Amniotic epithelial cell (primary cell): ENCODE results near the gene ELMO1.

Source experiments
- DNase-seq: peaks from one replicate; pipeline ENCODE4 v3.0.0-alpha.2; 2010; ENCODE audit warnings: low read depth

Gene ELMO1

DNA sequence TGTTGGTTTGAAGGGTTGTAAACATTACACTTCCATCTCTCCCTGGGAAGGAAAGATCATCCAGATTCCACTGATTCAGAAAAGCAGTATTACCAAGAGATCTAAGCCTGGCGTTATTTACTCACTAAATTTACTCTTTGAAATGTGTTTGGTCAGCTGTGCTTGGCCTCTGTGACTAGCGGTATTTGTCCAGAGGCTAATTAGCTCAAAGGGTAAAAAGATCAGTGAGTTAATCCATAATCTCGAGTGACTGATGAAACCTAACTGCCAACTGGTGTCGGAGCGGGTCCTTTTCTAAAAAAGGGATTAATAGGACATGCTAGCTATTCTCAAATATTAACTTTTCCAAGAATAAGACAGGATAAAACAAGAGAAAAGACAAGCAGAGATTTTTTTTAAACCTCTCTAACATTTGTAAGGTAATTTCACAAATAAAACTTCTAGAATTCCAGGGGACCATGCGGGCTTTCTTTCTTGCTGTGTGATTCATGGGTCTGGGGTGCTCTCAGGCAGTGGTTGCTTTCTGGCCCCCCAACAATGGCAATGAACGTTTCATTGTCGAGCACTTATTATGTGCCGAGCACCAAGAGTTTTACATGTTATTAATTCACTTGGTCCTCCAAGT, 477.0 kb downstream of the ELMO1 start:
- DNase-seq: no peak

DNA sequence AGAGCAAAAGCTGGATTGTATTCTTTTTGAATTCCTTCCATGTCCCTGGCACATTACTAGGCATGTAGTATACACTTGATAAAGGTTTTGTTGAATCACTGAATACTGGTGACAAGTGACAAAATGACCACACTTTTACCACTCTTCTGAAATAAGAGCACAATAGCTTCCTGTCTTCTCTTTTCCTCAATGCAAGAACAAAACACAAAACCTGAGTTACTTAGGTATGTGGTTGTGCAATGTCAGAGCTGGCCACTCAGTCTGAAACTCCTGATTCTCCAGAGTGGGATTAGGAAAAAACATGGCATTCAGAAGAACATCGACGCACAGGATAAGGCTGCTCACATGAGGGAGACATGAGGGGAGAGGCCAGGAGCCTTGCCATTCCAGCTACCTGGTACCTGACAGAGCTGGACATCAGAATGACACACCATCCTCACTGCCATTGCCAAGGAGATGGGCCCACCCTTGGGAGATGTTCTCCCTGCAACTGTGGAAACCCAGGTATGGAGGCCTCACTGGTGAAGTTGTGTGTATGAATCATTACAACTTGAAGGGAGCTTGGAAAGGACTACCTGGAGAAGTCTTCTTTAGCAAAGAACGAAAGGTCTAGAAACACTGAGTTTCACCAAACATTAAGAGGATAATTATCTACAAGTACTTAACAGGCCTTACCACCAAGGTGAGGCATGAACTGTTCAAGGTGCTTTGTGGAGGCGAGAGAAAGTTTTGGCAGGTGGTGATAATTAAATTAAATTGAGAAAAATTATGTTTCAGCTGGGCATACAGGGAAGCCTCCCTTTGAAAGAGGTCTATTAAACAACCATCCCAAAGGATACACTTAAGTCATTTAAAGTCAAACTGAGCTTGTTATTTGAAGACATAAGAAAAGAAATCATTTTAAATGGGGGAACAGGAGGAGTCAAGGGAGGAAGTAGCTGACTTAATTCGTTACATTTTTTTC, 477.8 kb downstream of the ELMO1 start:
- DNase-seq: no peak

DNA sequence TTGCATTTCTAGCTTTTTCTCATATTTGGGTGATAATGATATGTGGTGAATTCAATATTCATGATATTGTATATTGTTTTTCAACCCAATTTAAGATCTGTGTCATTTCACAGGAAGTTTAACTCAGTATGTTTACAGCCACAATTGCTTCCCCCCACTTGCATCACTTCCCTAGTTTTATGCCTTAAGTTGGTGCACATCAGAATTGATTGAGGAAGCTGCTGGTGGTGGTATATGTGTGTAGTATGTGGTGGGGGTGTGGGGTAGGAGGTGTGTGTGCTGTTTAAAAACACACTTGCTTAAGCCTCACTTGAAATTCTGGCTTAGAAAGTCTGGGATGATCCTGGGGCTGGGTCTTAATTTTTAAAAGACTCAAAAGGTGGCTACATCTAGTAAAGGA, 479.3 kb downstream of the ELMO1 start:
- no peak for DNase-seq

DNA sequence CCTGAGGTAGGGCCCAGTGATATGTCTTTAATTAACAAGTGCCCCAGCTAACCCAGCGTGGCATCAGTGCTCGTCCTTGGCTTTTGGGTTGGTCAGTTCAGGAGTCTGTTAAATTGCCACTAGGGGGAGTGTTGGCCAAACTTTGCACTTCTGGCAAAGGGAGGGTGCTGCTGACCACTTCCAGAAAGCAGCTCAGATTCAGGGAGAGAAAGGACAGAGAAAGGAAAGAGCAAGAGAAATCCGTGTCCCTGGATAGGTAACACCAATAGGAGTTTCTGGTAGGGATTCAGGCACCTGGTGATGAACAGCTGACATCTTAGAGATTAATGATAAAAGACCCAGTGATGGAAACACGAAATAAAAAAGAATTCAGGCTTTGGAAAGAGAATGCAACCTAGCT, 481.3 kb downstream of the ELMO1 start:
- DNase-seq: peak; percentile 52

DNA sequence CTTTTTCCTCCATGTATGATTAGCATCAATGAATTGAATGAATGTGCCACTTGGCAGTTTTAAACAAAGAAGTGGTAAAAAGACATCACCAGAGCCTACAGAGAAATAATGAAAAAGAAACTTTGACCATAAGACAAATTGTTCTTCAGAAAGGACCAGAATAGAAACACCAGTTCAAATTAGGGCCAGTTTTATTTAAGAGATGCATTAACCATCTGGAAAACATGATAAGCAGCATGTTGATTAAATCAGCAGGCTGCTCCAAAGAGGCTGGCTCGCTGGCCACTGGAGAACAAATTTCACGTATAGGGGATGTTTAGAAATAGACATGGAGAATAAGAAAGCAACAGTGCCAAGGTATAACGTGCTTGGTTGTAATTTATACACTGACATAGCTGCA, 482.0 kb downstream of the ELMO1 start:
- no peak for DNase-seq

DNA sequence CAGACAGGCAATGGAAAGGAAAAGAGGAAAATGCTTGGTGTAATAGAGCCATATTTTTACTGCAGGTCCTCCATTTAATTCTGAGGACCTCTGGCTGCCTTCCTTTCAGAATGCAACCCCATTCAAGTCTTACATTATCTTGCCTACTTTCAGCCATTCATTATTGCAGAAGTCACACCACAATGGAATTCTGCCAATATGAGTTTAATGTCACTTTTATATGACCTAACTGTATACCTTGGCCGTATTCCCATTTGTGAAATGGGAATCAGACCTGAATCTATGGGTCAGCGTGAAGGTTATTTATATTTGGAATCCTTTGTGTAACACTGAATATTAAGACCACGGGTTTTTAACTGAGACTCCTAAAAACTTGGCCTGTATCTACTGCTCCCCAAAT, 482.6 kb downstream of the ELMO1 start:
- DNase-seq: no peak

DNA sequence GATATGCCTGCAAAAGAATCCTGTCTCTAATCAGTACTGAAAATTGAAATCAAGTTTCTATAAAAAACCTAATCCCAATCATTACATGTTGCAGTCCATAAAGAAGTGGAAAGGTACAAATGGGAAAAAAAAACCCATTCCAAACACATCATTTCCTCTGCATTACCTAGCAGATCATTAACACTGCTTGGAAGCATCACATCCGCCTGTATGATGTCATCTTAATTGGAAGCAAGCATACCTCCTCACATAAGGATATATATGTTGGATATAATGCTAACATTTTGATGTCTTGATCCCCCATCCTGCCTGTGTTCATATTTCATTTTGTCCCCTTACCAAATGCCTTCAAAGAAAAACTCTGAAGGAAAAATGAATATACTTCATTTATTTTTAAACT, 483.0 kb downstream of the ELMO1 start:
- DNase-seq: no peak

DNA sequence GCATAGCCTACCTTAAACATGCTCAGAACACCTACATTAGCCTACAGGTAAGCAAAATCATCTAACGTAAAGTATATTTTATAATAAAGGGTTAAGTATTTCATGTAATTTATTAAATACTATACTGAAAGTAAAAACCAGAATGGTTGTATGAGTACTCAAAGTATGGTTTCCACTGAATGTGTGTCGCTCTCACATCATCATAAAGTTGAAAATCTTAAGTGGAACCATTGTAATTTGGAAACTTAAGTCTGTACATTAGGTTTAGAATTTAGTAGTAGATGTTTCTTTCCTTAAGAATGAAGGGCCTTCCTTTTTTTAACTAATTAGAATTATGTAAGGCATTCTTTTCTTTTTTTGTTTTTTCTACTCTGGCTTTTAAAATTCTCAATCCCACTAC, 484.4 kb downstream of the ELMO1 start:
- DNase-seq: no peak

DNA sequence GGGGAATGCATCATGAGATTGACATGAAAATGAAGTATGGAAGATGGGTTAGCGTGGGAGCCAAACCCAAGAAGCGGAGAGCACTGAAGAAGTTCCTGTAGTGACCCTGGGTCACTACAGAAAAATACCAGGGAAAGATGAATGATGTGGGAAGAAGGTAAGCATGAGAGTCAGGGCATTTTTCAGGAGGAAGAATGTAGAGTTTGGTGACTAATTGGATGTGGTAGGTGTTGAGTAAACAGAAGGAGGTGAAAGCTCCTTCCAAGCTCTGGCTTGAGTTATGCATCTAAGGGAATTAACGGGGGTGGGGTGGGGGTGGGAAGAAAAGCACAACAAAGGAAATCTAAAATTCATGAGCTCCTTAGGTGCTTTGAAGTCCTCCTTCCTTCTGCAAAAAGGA, 486.3 kb downstream of the ELMO1 start:
- DNase-seq: peak; percentile 10

DNA sequence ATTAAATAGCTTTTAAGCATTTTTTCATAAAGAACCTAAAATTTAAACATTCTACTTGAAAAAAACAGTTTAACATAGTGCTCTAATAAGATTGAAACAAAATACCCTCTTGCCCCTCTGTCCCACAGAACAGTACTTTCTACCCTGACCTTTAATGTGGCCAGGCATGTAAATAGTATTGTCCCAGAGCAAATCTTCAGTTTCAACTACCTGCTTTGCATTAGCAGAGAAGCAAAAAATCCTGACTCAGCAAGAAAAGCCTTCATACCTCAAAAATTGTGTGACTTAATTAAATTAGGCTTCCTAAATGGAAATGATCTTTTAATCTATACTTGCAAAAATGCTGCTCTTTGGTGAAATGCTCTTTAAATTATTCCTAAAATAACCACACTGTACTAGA, 487.0 kb downstream of the ELMO1 start:
- no peak for DNase-seq

DNA sequence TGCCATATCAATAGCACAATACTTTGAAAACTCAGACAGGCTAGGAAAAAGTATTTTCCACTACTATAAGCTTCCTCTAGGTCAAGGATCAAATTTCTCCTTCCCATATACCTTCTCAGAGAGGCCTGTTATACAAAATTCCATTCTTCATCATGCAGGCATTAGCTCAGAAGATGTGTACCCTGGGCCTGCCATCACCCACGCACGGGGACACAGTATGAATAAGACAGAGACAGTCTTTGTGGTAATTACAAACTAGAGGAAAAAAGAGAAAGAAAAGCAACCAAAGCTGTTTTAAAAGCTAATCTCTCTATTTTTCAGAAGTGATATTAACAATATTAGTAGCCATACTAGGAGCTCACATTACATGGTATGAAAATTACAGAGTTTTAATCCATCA, 487.6 kb downstream of the ELMO1 start:
- DNase-seq: no peak

DNA sequence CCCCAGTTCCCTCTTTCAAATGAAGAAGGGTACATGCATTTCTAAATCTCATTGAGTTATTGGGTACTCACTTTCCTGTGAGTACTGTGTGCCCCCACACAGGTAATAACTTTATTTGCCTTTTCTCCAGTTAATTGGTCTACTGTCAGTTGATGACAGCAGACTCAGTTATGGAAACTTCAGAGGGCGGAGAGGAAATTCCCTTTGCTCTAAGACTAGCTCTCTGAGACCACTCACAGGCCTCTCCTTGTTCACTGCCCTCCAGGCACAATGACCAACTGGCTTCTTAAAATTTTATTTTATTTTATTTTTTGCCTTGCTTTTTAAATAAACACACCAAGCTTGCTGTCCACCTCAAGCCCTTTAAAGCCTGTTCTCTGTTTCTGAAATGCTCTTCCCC, 488.6 kb downstream of the ELMO1 start:
- DNase-seq: no peak

DNA sequence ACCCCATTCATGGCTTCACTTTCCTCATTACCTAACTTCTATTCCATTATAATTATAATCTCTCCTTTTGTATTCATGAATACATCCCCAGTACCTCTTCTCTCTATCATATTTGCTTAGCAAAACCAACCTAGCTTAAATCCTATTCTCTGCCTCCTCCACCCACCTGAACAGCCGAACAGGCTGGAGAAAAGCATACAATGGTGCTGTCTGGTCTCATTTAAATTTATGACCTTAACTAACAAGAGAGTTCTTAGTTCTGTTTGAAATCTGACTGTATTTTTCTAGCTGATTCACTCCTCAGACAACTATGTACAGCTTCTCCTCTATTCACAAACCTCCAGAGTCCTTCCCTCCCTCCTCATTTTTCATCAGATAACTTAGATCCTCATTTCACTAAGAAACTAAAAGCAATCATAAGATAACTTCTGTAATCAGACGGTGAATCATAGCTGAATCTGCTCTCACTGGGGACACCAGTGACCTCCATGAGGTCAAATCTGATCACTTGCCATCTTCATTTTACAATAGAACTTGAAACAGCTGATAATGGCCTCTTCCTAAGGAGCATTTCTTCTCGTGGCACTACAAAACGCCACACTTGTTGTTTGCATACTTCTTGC, 490.4 kb downstream of the ELMO1 start:
- no peak for DNase-seq

DNA sequence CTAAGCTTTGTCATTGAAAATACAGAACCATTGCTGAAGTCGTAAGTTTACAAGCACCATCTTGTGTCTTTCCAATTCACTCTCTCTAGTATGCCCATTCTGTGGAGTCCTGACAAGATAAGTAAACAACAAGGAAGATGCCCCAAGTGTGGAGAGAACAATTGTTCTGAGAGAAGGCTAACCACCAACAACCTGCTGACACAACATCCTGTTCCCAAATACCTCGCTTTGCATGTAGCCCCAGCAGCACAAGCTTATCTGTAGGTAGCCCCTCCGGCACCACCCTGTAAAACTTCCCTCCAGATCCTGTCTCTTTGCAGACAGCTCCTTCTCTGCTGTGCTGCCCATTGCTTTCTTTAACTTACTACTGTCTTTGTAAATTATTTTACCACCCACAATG, 491.0 kb downstream of the ELMO1 start:
- DNase-seq: no peak

DNA sequence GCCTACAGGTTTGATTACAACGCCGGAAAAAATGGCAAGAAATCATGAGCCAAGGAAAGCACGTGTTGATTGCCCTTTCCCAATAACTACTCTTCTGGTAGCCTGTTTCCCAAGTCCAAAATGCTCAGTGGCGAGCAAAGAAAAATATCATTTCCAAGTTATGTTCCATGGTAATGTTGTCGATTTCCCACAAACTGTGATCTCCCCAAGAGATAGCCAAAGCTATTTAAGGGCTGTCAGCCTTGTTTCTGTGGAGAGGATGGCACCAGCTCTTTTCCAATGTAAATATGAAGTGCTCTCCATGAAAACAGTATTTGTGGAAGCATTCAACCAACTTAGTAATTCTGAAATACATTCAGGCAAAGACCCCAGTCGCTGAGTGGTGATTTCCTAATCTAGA, 491.9 kb downstream of the ELMO1 start:
- no peak for DNase-seq

DNA sequence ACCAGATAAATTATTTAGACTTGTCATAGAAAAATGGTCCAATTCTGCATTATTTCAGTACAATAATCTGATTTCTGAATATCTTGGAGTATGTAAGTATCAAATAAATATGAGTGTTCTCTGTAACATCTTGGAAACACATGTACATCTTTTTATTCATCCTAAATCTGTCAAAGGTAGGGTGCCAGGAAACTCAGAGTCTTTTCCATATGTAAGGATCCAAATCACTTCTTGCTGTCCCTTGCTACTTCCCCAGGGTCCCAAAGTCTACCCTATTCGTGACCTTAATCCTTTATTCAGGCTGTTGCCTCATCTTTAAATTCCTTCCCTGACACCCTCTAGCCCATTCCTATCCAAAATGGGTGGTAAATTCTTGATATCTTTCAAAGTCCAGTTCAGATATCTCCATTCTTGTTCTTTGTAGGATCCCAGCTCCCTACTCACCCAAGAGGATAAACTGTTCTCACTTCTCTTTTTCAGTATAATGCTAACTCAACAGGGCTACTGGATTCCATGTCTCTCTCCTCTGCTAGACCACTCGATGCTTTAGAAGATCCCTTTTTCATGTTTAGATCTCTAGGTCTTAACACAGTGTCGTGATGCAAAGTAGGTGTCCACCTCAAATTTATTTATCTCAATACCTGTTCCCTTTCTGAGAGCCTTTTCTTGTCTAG, 493.1 kb downstream of the ELMO1 start:
- no peak for DNase-seq

DNA sequence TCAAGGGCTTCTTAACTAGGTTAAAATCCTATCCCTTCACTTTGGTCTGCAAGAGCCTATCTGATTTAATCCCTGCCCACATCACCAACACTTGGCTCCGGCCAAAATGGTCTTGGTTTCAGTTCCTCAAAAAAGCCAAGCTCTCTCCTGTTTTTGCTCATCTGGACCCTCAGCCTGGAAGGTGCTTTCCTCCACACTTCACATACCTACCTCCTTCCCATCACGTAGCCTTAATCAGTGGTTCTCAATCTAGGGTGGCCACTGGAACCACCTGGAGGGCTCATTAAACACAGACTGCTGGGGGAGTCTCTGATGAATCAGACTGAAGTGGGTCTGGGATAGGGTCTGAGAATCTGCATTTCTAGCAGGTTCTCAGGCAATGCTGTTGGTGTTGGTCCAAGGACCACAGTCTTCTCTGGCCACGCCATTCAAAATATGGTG, 497.4 kb downstream of the ELMO1 start:
- no peak for DNase-seq

DNA sequence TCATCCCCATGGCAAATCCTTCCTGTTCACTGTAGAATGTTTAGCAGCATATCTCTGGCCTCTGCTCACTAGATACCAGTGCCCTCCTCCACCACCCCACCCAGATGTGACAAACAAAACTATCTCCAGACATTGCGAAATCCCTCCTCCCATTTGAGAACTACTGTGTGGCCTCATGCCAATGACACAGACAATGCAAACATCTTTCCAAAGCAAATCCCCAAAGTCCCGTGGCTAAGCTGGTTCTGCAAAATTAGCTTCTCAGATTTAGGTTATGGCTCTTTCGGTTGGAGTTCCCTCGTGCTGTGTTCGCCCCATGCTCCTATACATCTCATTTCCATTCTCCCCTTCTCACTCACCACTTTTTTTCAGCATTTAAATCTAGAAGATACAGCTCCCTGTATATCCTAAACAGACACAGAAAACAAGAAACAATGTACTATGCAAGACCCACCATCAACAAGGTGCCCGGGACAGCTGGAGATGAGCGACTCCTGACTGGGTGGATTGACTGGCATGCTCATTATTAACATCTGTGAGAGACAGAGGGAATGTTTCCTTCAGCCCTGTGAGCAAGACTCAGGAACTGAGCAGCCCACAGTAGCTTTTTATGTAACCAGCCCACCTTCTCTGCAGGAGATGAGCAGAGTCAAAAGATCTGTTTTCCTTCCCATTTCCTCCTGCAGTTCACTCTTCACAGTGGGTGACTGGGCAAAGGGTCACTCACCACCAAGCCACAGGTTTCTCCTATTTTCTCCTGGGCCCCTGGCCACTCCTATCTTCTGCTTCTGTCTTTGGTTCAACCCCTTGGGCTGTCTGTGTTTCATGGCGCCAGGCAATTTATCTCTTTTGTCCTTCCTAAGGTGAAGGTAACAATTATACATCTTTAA, 498.7 kb downstream of the ELMO1 start:
- DNase-seq: no peak

DNA sequence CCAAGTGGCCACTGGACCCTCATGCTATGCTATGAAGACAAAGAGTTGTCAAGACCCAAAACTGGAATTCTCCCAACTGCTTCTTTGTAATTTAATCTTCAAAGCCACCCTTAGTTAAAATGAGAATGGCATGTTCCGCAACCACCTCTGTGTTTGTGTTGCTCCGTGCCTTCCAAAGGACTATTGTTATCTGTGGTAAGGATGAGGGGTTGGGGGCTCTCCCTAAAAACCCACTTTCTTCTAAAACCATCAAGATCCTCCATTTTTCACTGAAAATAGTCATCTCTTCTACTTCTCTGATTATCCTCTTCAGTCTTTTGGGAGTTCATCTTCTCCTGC, 502.3 kb downstream of the ELMO1 start:
- DNase-seq: no peak

DNA sequence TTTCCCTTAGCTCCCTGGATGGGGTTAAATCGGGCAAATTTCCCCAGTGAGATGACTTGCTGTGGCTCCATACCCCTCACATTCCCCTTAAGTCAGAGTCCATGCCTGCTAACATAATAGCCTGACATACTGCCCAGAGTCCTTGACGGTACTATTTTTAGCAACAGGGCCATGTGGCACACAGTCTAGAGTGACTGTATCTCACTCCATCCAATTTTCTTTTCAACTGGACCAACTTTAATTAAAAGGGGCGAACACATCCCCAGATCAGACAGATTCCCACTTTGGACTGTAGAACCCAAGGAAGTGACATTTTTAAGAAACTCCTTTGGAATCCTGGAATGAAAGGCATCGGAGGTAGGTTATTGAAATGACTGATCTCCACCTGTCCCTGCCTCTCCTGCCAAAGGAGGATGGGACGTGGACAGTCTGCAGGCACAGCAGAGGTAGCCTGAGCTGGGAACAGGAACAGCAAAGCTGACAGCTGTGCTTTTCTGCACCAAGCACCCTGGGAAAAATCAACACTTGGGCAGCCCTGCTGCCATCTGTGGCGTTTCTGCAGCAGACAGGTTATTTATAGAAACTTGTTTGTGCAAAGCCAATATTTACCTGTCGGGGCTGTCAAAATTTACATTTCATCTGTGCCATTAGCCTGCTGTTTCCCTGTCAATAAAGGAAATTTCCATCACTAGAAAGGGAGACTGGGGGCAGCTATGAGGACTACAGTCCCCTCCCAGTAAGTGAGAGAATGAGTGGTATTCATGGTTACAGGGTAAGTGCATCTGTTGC, 502.9 kb downstream of the ELMO1 start:
- DNase-seq: no peak

DNA sequence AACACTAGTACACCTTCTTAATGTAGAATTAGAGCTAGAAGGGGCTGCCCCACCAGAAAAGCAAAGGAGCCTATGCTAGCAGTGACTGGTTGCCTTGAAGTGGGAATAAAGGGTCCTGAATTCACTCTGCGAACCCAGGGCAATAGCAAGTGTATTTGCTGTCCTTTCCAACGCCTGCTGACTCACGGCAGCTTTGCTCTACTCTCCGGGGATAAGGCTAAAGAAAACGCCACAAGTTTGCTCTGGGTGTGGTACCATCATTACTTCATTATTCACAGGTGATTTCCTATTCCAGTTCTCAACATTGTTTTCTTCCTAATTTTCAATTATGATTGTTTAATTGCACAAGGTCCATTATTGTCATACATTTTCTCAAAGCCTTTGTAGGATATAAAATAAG, 503.8 kb downstream of the ELMO1 start:
- DNase-seq: no peak
